Kidney (tissue), 14 donors: ENCODE data around the gene SDHAF3. TPM values are rescaled to one million over a fixed set of nuclear protein-coding genes. Genes with fewer than 3 reads are reported as not detected.

Experiments used
- DNase-seq, 5 donors: peaks; one replicate each; pipeline ENCODE4 v3.0.0-alpha.2; 2013 to 2020
- FAIRE-seq: peaks from 2 replicates; lab custom pipeline; 2012; peaks lifted over from hg19 to GRCh38; lab: Jason Lieb, UNC
- H3K27ac ChIP-seq, 2 donors: one replicate each; pipeline ENCODE4 v1.7.0; 2013; ENCODE audit warnings: low read depth in 2 of 2, low read length in 2 of 2, inconsistent platforms in 1 of 2
- H3K27me3 ChIP-seq: one replicate; pipeline ENCODE4 v1.7.1; 2013; ENCODE audit warnings: low read length, inconsistent platforms; ENCODE audit not compliant: control insufficient read depth, insufficient read depth
- H3K36me3 ChIP-seq, 3 donors: one replicate each; pipeline versions ENCODE4 v1.7.0 to v1.7.1; 2013; ENCODE audit warnings: low read length in 3 of 3, control low read depth in 1 of 3, inconsistent platforms in 1 of 3; ENCODE audit not compliant: insufficient read depth in 3 of 3, control insufficient read depth in 2 of 3
- H3K4me1 ChIP-seq, 3 donors: one replicate each; pipeline versions ENCODE4 v1.7.0 to v1.7.1; 2013; ENCODE audit warnings: low read length in 3 of 3, inconsistent platforms in 1 of 3, low read depth in 1 of 3; ENCODE audit not compliant: control insufficient read depth in 2 of 3, insufficient read depth in 2 of 3
- H3K4me3 ChIP-seq, 3 donors: one replicate each; pipeline versions ENCODE4 v1.7.0 to v1.8.1; 2013; ENCODE audit warnings: low read length in 3 of 3, control low read depth in 1 of 3, inconsistent platforms in 1 of 3
- H3K9ac ChIP-seq, 3 donors: one replicate each; pipeline versions ENCODE4 v1.7.0 to v1.7.1; 2013; ENCODE audit warnings: low read length in 3 of 3, control low read depth in 1 of 3, inconsistent platforms in 1 of 3
- H3K9me3 ChIP-seq, 3 donors: one replicate each; pipeline versions ENCODE4 v1.7.0 to v1.7.1; 2013; ENCODE audit warnings: low read length in 3 of 3, control low read depth in 1 of 3, inconsistent platforms in 1 of 3; ENCODE audit not compliant: control insufficient read depth in 2 of 3, insufficient read depth in 1 of 3
- CTCF ChIP-seq: IDR thresholded peaks from 3 replicates; pipeline ENCODE4 v1.5.1; 2012; ENCODE audit warnings: mild to moderate bottlenecking, moderate library complexity, borderline replicate concordance; ENCODE audit not compliant: insufficient read depth; ENCODE audit errors: extremely low read depth
- intact Hi-C: fragments of 100-400 bp; cut with DNase I; formaldehyde crosslinking; loops from one replicate; pipeline ENCODE4 v1.11.1; 2022
- polyA plus RNA-seq: library from polyadenylated mRNA; stranded (reverse); fragments of 350-450 nt; fragmentation: Illumina TruSeq; extraction: RNeasy Lipid Tissue Mini Kit (QIAGEN cat#74804); gene quantifications from one replicate; pipeline ENCODE4 v1.2.3, GENCODE V29; 2014; ENCODE audit warnings: low read depth, low replicate concordance; ENCODE audit not compliant: insufficient read depth
- total RNA-seq: library from RNA; stranded (reverse); fragmentation: NEBNext Ultra II Directional; extraction: Animal tissue kit (Norgen Biotek cat#: 25700); gene quantifications from one replicate; pipeline ENCODE4 v1.2.1, GENCODE V29; 2021
- donor health status: control.
- donor health status: control.
- donor health status: control.
- donor health status: control.
- donor health status: control.
- donor health status: DM: yes; HTN: yes; CAD: no.
- donor health status: Normal renal cell carcinoma (clear cell type).

Gene SDHAF3
- total and polyA plus RNA-seq, 2 donors from 2014 or later, result 17.2 to 22.2 TPM

- intact Hi-C loops, result no loop called here
- peaks cover 0 to 2% (median 0%) of the 10 kb centered on the region in 3 donors for H3K9me3 ChIP-seq
- no peak for FAIRE-seq
Observed at GRCh38 chr7:97219237-97219636, 101.7 kb downstream of the SDHAF3 start.

GRCh38 chr7:97224316-97224715 is 106.8 kb downstream of the SDHAF3 start:
- Histone ChIP-seq H3K27me3 (no peaks in the 10 kb centered on the region), H3K36me3 (no peaks in the 10 kb centered on the region), H3K27ac (no peak overlapping the region), H3K4me3 (no peak overlapping the region), H3K9ac (no peak overlapping the region), H3K4me1 (no peaks in the 10 kb centered on the region), H3K9me3 (no peaks in the 10 kb centered on the region)
- intact Hi-C loops, result no loop called here
- DNase-seq, result no peak
- no peak for TF ChIP-seq CTCF
- FAIRE-seq, result no peak

More at GRCh38 chr7:97219237-97219636, 101.7 kb downstream of the SDHAF3 start:
- no peak for DNase-seq
- TF ChIP-seq CTCF, result no peak
- Histone ChIP-seq H3K36me3 (no peaks in the 10 kb centered on the region), H3K9ac (no peak overlapping the region), H3K27ac (no peak overlapping the region), H3K27me3 (no peaks in the 10 kb centered on the region), H3K4me3 (no peak overlapping the region), H3K4me1 (no peaks in the 10 kb centered on the region)

- H3K36me3 ChIP-seq, result no peaks in the 10 kb centered on the region
- H3K4me1 ChIP-seq, result no peaks in the 10 kb centered on the region
- DNase-seq (no peak), FAIRE-seq (no peak)
- H3K9ac ChIP-seq, result no peak overlapping the region
- H3K9me3 ChIP-seq, result no peaks in the 10 kb centered on the region
- no peak for TF ChIP-seq CTCF
- H3K27ac ChIP-seq, result no peak overlapping the region
- no peak overlapping the region for H3K4me3 ChIP-seq
- intact Hi-C loops, result no loop called here
- no peaks in the 10 kb centered on the region for H3K27me3 ChIP-seq
Observed at GRCh38 chr7:97226541-97226940, 109.0 kb downstream of the SDHAF3 start.

Other genes starting within 250 kb of the SDHAF3 start
- 0.13 TPM for gene DLX6, start 112.1 kb upstream of the SDHAF3 start, total RNA-seq
- not detected for gene DLX6, start 112.1 kb upstream of the SDHAF3 start, polyA plus RNA-seq
- gene DLX5, start 92.9 kb upstream of the SDHAF3 start, total RNA-seq, result 0.82 TPM
- not detected for gene DLX5, start 92.9 kb upstream of the SDHAF3 start, polyA plus RNA-seq